Upper lobe of left lung (tissue), 6 donors: ENCODE results near the gene TF. TPM values are rescaled to one million over a fixed set of nuclear protein-coding genes. Genes with fewer than 3 reads are reported as not detected.

Experiments used
- ATAC-seq, 2 donors: fragments of 200-7000 bp; cut with Tn5 transposase; one replicate each; pipeline ENCODE4 v1.9.1; 2022; ENCODE audit warnings: mild to moderate bottlenecking in 2 of 2, moderate library complexity in 2 of 2; ENCODE audit not compliant: low FRiP score in 2 of 2
- DNase-seq, 2 donors: peaks; one replicate each; pipeline ENCODE4 v3.0.0-alpha.2; 2019 to 2020
- H3K27ac ChIP-seq, 4 donors: fragments of 200-600 bp; sonication (generic); one replicate each; pipeline ENCODE4 v1.5.1; 2016 to 2019
- H3K27me3 ChIP-seq, 4 donors: fragments of 200-600 bp; sonication (generic); one replicate each; pipeline ENCODE4 v1.5.1; 2017 to 2019
- H3K36me3 ChIP-seq, 4 donors: fragments of 200-600 bp; sonication (generic); one replicate each; pipeline ENCODE4 v1.5.1; 2016 to 2019
- H3K4me1 ChIP-seq, 4 donors: fragments of 200-600 bp; sonication (generic); one replicate each; pipeline ENCODE4 v1.5.1; 2018 to 2019
- H3K4me3 ChIP-seq, 4 donors: fragments of 200-600 bp; sonication (generic); one replicate each; pipeline ENCODE4 v1.5.1; 2017 to 2019; ENCODE audit warnings: mild to moderate bottlenecking in 2 of 4, moderate library complexity in 1 of 4
- H3K9me3 ChIP-seq, 4 donors: fragments of 200-600 bp; sonication (generic); one replicate each; pipeline ENCODE4 v1.5.1; 2018 to 2019
- CTCF ChIP-seq, 6 experiments: fragments of 450-650 bp in 4 of 6; fragments of 200-600 bp in 2 of 6; sonication (generic) in 2 of 6; IDR thresholded peaks; one replicate each; pipeline ENCODE4 v1.5.1; 2016 to 2019; ENCODE audit warnings: antibody characterized with exemption in 6 of 6
- EP300 ChIP-seq, 4 donors: sonication (generic); formaldehyde crosslinking; IDR thresholded peaks; one replicate each; pipeline ENCODE4 v1.5.1; 2017; ENCODE audit warnings: antibody characterized with exemption in 4 of 4, control low read depth in 2 of 4
- POLR2A ChIP-seq, 4 donors: fragments of 450-650 bp; IDR thresholded peaks; one replicate each; pipeline ENCODE4 v1.5.1; 2016 to 2017; ENCODE audit warnings: antibody characterized with exemption in 4 of 4, mild to moderate bottlenecking in 2 of 4
- POLR2AphosphoS5 ChIP-seq, 2 donors: sonication (generic); formaldehyde crosslinking; IDR thresholded peaks; one replicate each; pipeline ENCODE4 v1.5.1; 2017; ENCODE audit warnings: antibody characterized with exemption in 2 of 2
- WGBS, 2 donors: methylation state at CpG; one replicate each; pipeline ENCODE4 v1.1.5; 2017 to 2018; 5-methylcytosine and 5-hydroxymethylcytosine counted together
- total RNA-seq, 6 donors: library from RNA; depleted of rRNA in 4 of 6; stranded (reverse); fragments of >200 nt in 4 of 6; gene quantifications; one replicate each; pipeline versions ENCODE4 v1.1.0 to v1.2.1, GENCODE V29; 2016 to 2021
- donor health status: DM: no; HTN: no; CAD: no; lungs with moderate emphysema.
- donor health status: DM: no; HTN: yes; CAD: no; lungs with severe emphysema.

Gene TF
- total RNA-seq, 6 donors from 2014 or later: 0.61 to 15.5 (median 3.7) TPM

- no peak for DNase-seq
- no peaks in the 10 kb centered on the region for H3K27me3 ChIP-seq
- no peaks in the 10 kb centered on the region for H3K36me3 ChIP-seq
- TF ChIP-seq POLR2A (IDR thresholded peaks at IDR 0.05) (no peak), EP300 (IDR thresholded peaks at IDR 0.05) (no peak), CTCF (IDR thresholded peaks at IDR 0.05) (no peak), POLR2AphosphoS5 (IDR thresholded peaks at IDR 0.05) (no peak)
- H3K4me3 ChIP-seq: no peak overlapping the region
- H3K4me1 ChIP-seq: no peaks in the 10 kb centered on the region
- H3K9me3 ChIP-seq: no peaks in the 10 kb centered on the region
- WGBS, 2 donors: 66 to 71% methylated on average over 4 of the region's 4 CpGs
- no peak for ATAC-seq
- H3K27ac ChIP-seq: no peak overlapping the region
These were observed 35.2 kb upstream of the TF start for GRCh38 chr3:133711013-133711412.

GRCh38 chr3:133712017-133712416, 34.2 kb upstream of the TF start:
- Histone ChIP-seq H3K36me3 (no peaks in the 10 kb centered on the region), H3K4me3 (no peak overlapping the region), H3K27ac (no peak overlapping the region), H3K9me3 (no peaks in the 10 kb centered on the region), H3K27me3 (no peaks in the 10 kb centered on the region), H3K4me1 (no peaks in the 10 kb centered on the region)
- ATAC-seq: no peak
- WGBS, 2 donors: 88 to 95% methylated on average over 5 of the region's 5 CpGs
- no peak for TF ChIP-seq POLR2A (IDR thresholded peaks at IDR 0.05)
- TF ChIP-seq CTCF (IDR thresholded peaks at IDR 0.05): no peak
- no peak for TF ChIP-seq POLR2AphosphoS5 (IDR thresholded peaks at IDR 0.05)
- TF ChIP-seq EP300 (IDR thresholded peaks at IDR 0.05): no peak
- no peak for DNase-seq

- no peaks in the 10 kb centered on the region for H3K4me1 ChIP-seq
- no peaks in the 10 kb centered on the region for H3K27me3 ChIP-seq
- DNase-seq (no peak), ATAC-seq (no peak)
- TF ChIP-seq POLR2AphosphoS5 (IDR thresholded peaks at IDR 0.05) (no peak), CTCF (IDR thresholded peaks at IDR 0.05) (no peak), POLR2A (IDR thresholded peaks at IDR 0.05) (no peak)
- WGBS, 2 donors: 92 to 94% methylated on average over 5 of the region's 5 CpGs
- H3K27ac ChIP-seq: no peak overlapping the region
- no peak overlapping the region for H3K4me3 ChIP-seq
- H3K9me3 ChIP-seq: no peaks in the 10 kb centered on the region
- no peaks in the 10 kb centered on the region for H3K36me3 ChIP-seq
These were observed 32.8 kb upstream of the TF start for GRCh38 chr3:133713347-133713746.

- no peak for ATAC-seq
- no peak for DNase-seq
- H3K27ac ChIP-seq: no peak overlapping the region
- H3K27me3 ChIP-seq: no peaks in the 10 kb centered on the region
- WGBS, 2 donors: 52 to 59% methylated on average over 3 of the region's 3 CpGs
- H3K9me3 ChIP-seq: peaks cover 0 to 7% (median 2%) of the 10 kb centered on the region in 4 donors
- TF ChIP-seq POLR2AphosphoS5 (IDR thresholded peaks at IDR 0.05) (no peak), CTCF (IDR thresholded peaks at IDR 0.05) (no peak), EP300 (IDR thresholded peaks at IDR 0.05) (no peak), POLR2A (IDR thresholded peaks at IDR 0.05) (no peak)
- H3K36me3 ChIP-seq: no peaks in the 10 kb centered on the region
- H3K4me3 ChIP-seq: no peak overlapping the region
- H3K4me1 ChIP-seq: no peaks in the 10 kb centered on the region
These were observed 28.8 kb upstream of the TF start for GRCh38 chr3:133717424-133717823.

- no peak for ATAC-seq
- no peaks in the 10 kb centered on the region for H3K27me3 ChIP-seq
- H3K4me3 ChIP-seq: no peak overlapping the region
- DNase-seq: no peak
- no peaks in the 10 kb centered on the region for H3K36me3 ChIP-seq
- no peak overlapping the region for H3K27ac ChIP-seq
- peaks cover 6 to 17% (median 11%) of the 10 kb centered on the region in 4 donors for H3K9me3 ChIP-seq
- H3K4me1 ChIP-seq: no peaks in the 10 kb centered on the region
- TF ChIP-seq CTCF (IDR thresholded peaks at IDR 0.05): no peak
- TF ChIP-seq POLR2AphosphoS5 (IDR thresholded peaks at IDR 0.05): no peak
- TF ChIP-seq POLR2A (IDR thresholded peaks at IDR 0.05): no peak
- no peak for TF ChIP-seq EP300 (IDR thresholded peaks at IDR 0.05)
These were observed 23.3 kb upstream of the TF start for GRCh38 chr3:133722935-133723334.
